Activated naive CD8-positive, alpha-beta T cell treated with anti-CD3 and anti-CD28 coated beads, Interleukin-2, amount 50 U/mL, for 24 hours (primary cell): Measurements from ENCODE around the gene ZMYND15.

Source experiments
- ATAC-seq: fragments of 150-1000 bp; cut with Tn5 transposase; one replicate; pipeline ENCODE4 v1.10.0; 2021
- DNase-seq: peaks from one replicate; pipeline ENCODE4 v3.0.0; 2021
- H3K27ac Mint-ChIP-seq: one replicate; pipeline ENCODE4 v1.8.0; 2021; ENCODE audit warnings: mild to moderate bottlenecking, mixed read lengths
- H3K27me3 Mint-ChIP-seq: one replicate; pipeline ENCODE4 v1.8.0; 2021; ENCODE audit warnings: mixed read lengths
- H3K36me3 Mint-ChIP-seq: one replicate; pipeline ENCODE4 v1.8.0; 2021; ENCODE audit warnings: low read depth, mixed read lengths
- H3K4me1 Mint-ChIP-seq: one replicate; pipeline ENCODE4 v1.8.0; 2021; ENCODE audit warnings: mixed read lengths
- H3K4me3 Mint-ChIP-seq: one replicate; pipeline ENCODE4 v1.8.0; 2021; ENCODE audit warnings: mild to moderate bottlenecking, moderate library complexity, mixed read lengths
- H3K9me3 Mint-ChIP-seq: one replicate; pipeline ENCODE4 v1.8.0; 2021; ENCODE audit warnings: mixed read lengths

Gene ZMYND15

GRCh38 chr17:4724650-4725049 is 15.0 kb upstream of the ZMYND15 start:
- Mint-ChIP-seq H3K4me1 (peaks cover 24% of the 10 kb centered on the region), H3K27me3 (no peaks in the 10 kb centered on the region), H3K27ac (no peak overlapping the region), H3K9me3 (no peaks in the 10 kb centered on the region), H3K36me3 (peaks cover 6% of the 10 kb centered on the region), H3K4me3 (no peak overlapping the region)
- DNase-seq = no peak
- ATAC-seq = no peak

GRCh38 chr17:4725646-4726310 is 13.9 kb upstream of the ZMYND15 start:
- H3K4me1 Mint-ChIP-seq = peaks cover 30% of the 10 kb centered on the region
- no peaks in the 10 kb centered on the region for H3K9me3 Mint-ChIP-seq
- H3K27ac Mint-ChIP-seq = peak overlapping the region; percentile 45
- ATAC-seq = no peak
- no peak overlapping the region for H3K4me3 Mint-ChIP-seq
- no peak for DNase-seq
- peaks cover 2% of the 10 kb centered on the region for H3K36me3 Mint-ChIP-seq
- H3K27me3 Mint-ChIP-seq = no peaks in the 10 kb centered on the region

GRCh38 chr17:4728124-4728523 is 11.5 kb upstream of the ZMYND15 start:
- peak; percentile 29 for DNase-seq
- ATAC-seq = peak; percentile 48
- peaks cover 47% of the 10 kb centered on the region for H3K4me1 Mint-ChIP-seq

GRCh38 chr17:4733073-4733531 is 6.5 kb upstream of the ZMYND15 start:
- H3K4me3 Mint-ChIP-seq = peak overlapping the region; percentile 92
- peaks cover under 1% of the 10 kb centered on the region for H3K27me3 Mint-ChIP-seq
- H3K4me1 Mint-ChIP-seq = peaks cover 53% of the 10 kb centered on the region
- peak overlapping the region; percentile 17 for H3K27ac Mint-ChIP-seq
- no peaks in the 10 kb centered on the region for H3K9me3 Mint-ChIP-seq
- H3K36me3 Mint-ChIP-seq = no peaks in the 10 kb centered on the region
- no peak for ATAC-seq
- no peak for DNase-seq

More at GRCh38 chr17:4728124-4728523, 11.5 kb upstream of the ZMYND15 start:
- Mint-ChIP-seq H3K36me3 (no peaks in the 10 kb centered on the region), H3K9me3 (no peaks in the 10 kb centered on the region), H3K27me3 (no peaks in the 10 kb centered on the region), H3K27ac (peak overlapping the region; percentile 73), H3K4me3 (peak overlapping the region; percentile 45)

- Mint-ChIP-seq H3K4me1 (peaks cover 53% of the 10 kb centered on the region), H3K9me3 (no peaks in the 10 kb centered on the region), H3K27ac (no peak overlapping the region), H3K36me3 (no peaks in the 10 kb centered on the region), H3K27me3 (peaks cover 9% of the 10 kb centered on the region), H3K4me3 (no peak overlapping the region)
- no peak for DNase-seq
- ATAC-seq = no peak
Observed at GRCh38 chr17:4734857-4735475, 4.7 kb upstream of the ZMYND15 start.

- Mint-ChIP-seq H3K27ac (peak overlapping the region; percentile 35), H3K27me3 (peaks cover 18% of the 10 kb centered on the region), H3K9me3 (no peaks in the 10 kb centered on the region), H3K36me3 (no peaks in the 10 kb centered on the region), H3K4me1 (peaks cover 49% of the 10 kb centered on the region), H3K4me3 (no peak overlapping the region)
- DNase-seq (no peak), ATAC-seq (no peak)
Observed at GRCh38 chr17:4735876-4736651, 3.6 kb upstream of the ZMYND15 start.

- H3K4me3 Mint-ChIP-seq = peak overlapping the region; percentile 73
- H3K27ac Mint-ChIP-seq = peak overlapping the region; percentile 71
- DNase-seq (no peak), ATAC-seq (no peak)
- H3K36me3 Mint-ChIP-seq = no peaks in the 10 kb centered on the region
- peaks cover 18% of the 10 kb centered on the region for H3K27me3 Mint-ChIP-seq
- no peaks in the 10 kb centered on the region for H3K9me3 Mint-ChIP-seq
- H3K4me1 Mint-ChIP-seq = peaks cover 31% of the 10 kb centered on the region
Observed at GRCh38 chr17:4738136-4739121, 1.2 kb upstream of the ZMYND15 start.

GRCh38 chr17:4740025-4740351 is 355 bp downstream of the ZMYND15 start:
- H3K4me1 Mint-ChIP-seq = peaks cover 27% of the 10 kb centered on the region

GRCh38 chr17:4740584-4740983 is 951 bp downstream of the ZMYND15 start:
- Mint-ChIP-seq H3K27me3 (peaks cover 23% of the 10 kb centered on the region), H3K27ac (no peak overlapping the region), H3K9me3 (no peaks in the 10 kb centered on the region), H3K4me3 (peak overlapping the region; percentile 77), H3K36me3 (no peaks in the 10 kb centered on the region), H3K4me1 (peaks cover 24% of the 10 kb centered on the region)
- DNase-seq (no peak), ATAC-seq (no peak)

More at GRCh38 chr17:4740025-4740351, 355 bp downstream of the ZMYND15 start:
- no peak for ATAC-seq
- Mint-ChIP-seq H3K27ac (peak overlapping the region; percentile 43), H3K27me3 (peaks cover 21% of the 10 kb centered on the region), H3K36me3 (no peaks in the 10 kb centered on the region), H3K4me3 (peak overlapping the region; percentile 77), H3K9me3 (no peaks in the 10 kb centered on the region)
- no peak for DNase-seq

- H3K36me3 Mint-ChIP-seq = no peaks in the 10 kb centered on the region
- H3K4me3 Mint-ChIP-seq = no peak overlapping the region
- H3K27ac Mint-ChIP-seq = no peak overlapping the region
- ATAC-seq (no peak), DNase-seq (no peak)
- no peaks in the 10 kb centered on the region for H3K9me3 Mint-ChIP-seq
- peaks cover 23% of the 10 kb centered on the region for H3K27me3 Mint-ChIP-seq
- H3K4me1 Mint-ChIP-seq = peaks cover 17% of the 10 kb centered on the region
Observed at GRCh38 chr17:4741544-4741943, 1.9 kb downstream of the ZMYND15 start.

- Mint-ChIP-seq H3K4me1 (peaks cover 18% of the 10 kb centered on the region), H3K9me3 (no peaks in the 10 kb centered on the region), H3K4me3 (no peak overlapping the region), H3K27ac (no peak overlapping the region), H3K27me3 (peaks cover 23% of the 10 kb centered on the region), H3K36me3 (no peaks in the 10 kb centered on the region)
- DNase-seq = no peak
- no peak for ATAC-seq
Observed at GRCh38 chr17:4742133-4742532, 2.5 kb downstream of the ZMYND15 start.

- ATAC-seq = no peak
- no peaks in the 10 kb centered on the region for H3K9me3 Mint-ChIP-seq
- no peak overlapping the region for H3K4me3 Mint-ChIP-seq
Observed at GRCh38 chr17:4742629-4743028, 3.0 kb downstream of the ZMYND15 start.

GRCh38 chr17:4743216-4743615 is 3.6 kb downstream of the ZMYND15 start:
- DNase-seq (no peak), ATAC-seq (no peak)
- Mint-ChIP-seq H3K27ac (no peak overlapping the region), H3K9me3 (no peaks in the 10 kb centered on the region), H3K36me3 (no peaks in the 10 kb centered on the region), H3K4me1 (peaks cover 21% of the 10 kb centered on the region), H3K4me3 (no peak overlapping the region), H3K27me3 (peaks cover 22% of the 10 kb centered on the region)

More at GRCh38 chr17:4742629-4743028, 3.0 kb downstream of the ZMYND15 start:
- no peak for DNase-seq
- Mint-ChIP-seq H3K36me3 (no peaks in the 10 kb centered on the region), H3K27ac (no peak overlapping the region), H3K27me3 (peaks cover 23% of the 10 kb centered on the region), H3K4me1 (peaks cover 19% of the 10 kb centered on the region)

- H3K27me3 Mint-ChIP-seq = peaks cover 21% of the 10 kb centered on the region
- H3K4me3 Mint-ChIP-seq = no peak overlapping the region
- H3K27ac Mint-ChIP-seq = no peak overlapping the region
- H3K4me1 Mint-ChIP-seq = peaks cover 17% of the 10 kb centered on the region
- DNase-seq (no peak), ATAC-seq (no peak)
- H3K9me3 Mint-ChIP-seq = no peaks in the 10 kb centered on the region
- no peaks in the 10 kb centered on the region for H3K36me3 Mint-ChIP-seq
Observed at GRCh38 chr17:4743898-4744297, 4.3 kb downstream of the ZMYND15 start.
